Esophagus muscularis mucosa (tissue), 4 donors: Measurements from ENCODE around the gene GNG4. TPM values are rescaled to one million over a fixed set of nuclear protein-coding genes. Genes with fewer than 3 reads are reported as not detected.

Source experiments
- DNase-seq: peaks from one replicate; pipeline ENCODE4 v3.0.0-alpha.2; 2017; ENCODE audit errors: extremely low spot score
- H3K27ac ChIP-seq, 4 donors: fragments of 200-600 bp; sonication (generic); replicated peaks in 1 of 4; 1 replicate in 3 of 4; 2 replicates in 1 of 4; pipeline ENCODE4 v1.5.1; 2016 to 2019; ENCODE audit warnings: mild to moderate bottlenecking in 1 of 4
- H3K27me3 ChIP-seq, 4 donors: fragments of 200-600 bp; sonication (generic); one replicate each; pipeline versions ENCODE4 v1.5.1 to v1.6.0; 2016 to 2019
- H3K36me3 ChIP-seq, 4 donors: fragments of 200-600 bp; sonication (generic); one replicate each; pipeline ENCODE4 v1.5.1; 2016 to 2019
- H3K4me1 ChIP-seq, 4 donors: fragments of 200-600 bp; sonication (generic); one replicate each; pipeline ENCODE4 v1.5.1; 2016 to 2019
- H3K4me3 ChIP-seq, 4 donors: fragments of 200-600 bp; sonication (generic); 1 replicate in 2 of 4; 2 replicates in 2 of 4; pipeline ENCODE4 v1.5.1; 2016 to 2019; ENCODE audit warnings: mild to moderate bottlenecking in 4 of 4, moderate library complexity in 1 of 4
- H3K9me3 ChIP-seq, 4 donors: fragments of 200-600 bp; sonication (generic); 1 replicate in 3 of 4; 2 replicates in 1 of 4; pipeline ENCODE4 v1.5.1; 2016 to 2019
- EP300 ChIP-seq: sonication (generic); formaldehyde crosslinking; IDR thresholded peaks from one replicate; pipeline ENCODE4 v1.6.1; 2017; ENCODE audit warnings: antibody characterized with exemption
- POLR2A ChIP-seq: fragments of 450-650 bp; IDR thresholded peaks from one replicate; pipeline ENCODE4 v1.6.1; 2017; ENCODE audit warnings: antibody characterized with exemption, moderate library complexity, mild to moderate bottlenecking, low read depth
- POLR2AphosphoS5 ChIP-seq, 2 donors: sonication (generic); formaldehyde crosslinking; IDR thresholded peaks; one replicate each; pipeline ENCODE4 v1.6.1; 2017; ENCODE audit warnings: antibody characterized with exemption in 2 of 2
- WGBS: methylation state at CpG from one replicate; pipeline ENCODE4 v1.1.5; 2018; 5-methylcytosine and 5-hydroxymethylcytosine counted together
- intact Hi-C: fragments of 100-400 bp; cut with DNase I; formaldehyde crosslinking; loops from one replicate; pipeline ENCODE4 v1.15.1; 2023
- total RNA-seq, 4 donors: library from RNA; depleted of rRNA; stranded (reverse); fragments of >200 nt; gene quantifications; one replicate each; pipeline versions ENCODE4 v1.1.0 to v1.2.1, GENCODE V29; 2016
- TF ChIP-seq, protein P1 (sequence below), 3 experiments: fragments of 200-600 bp in 2 of 3; fragments of 450-650 bp in 1 of 3; sonication (generic) in 2 of 3; IDR thresholded peaks; one replicate each; pipeline ENCODE4 v1.5.1; 2017 to 2019; ENCODE audit warnings: antibody characterized with exemption in 3 of 3, mild to moderate bottlenecking in 2 of 3, moderate library complexity in 1 of 3

The GNG4 gene
- total RNA-seq, 4 donors from 2014 or later = 0.42 to 1.5 (median 0.76) TPM

DNA sequence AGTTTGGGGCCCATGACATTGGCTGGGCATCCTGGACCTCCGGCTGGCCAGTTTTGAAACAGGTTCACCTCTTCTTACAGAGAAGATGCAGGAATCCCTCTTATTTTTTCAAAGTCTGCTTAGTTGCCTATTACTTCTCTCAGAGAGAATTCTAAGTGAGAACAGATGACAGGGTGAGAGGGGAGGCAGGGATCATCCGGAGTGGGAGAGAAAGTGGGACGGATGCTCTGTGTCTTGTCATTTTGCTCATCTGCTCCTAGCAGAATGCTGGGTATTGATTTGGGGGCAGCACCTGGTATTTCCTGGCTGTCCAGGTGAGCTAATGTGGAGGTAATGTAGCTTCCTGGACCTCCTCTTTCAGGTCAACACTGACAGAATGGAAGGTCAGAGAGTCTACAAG is 32.4 kb downstream of the GNG4 start:
- 93% methylated on average over 3 of the region's 3 CpGs for WGBS
- DNase-seq = no peak
- Histone ChIP-seq H3K27ac (no peak overlapping the region), H3K36me3 (no peaks in the 10 kb centered on the region), H3K27me3 (no peaks in the 10 kb centered on the region), H3K4me1 (no peaks in the 10 kb centered on the region), H3K4me3 (no peak overlapping the region), H3K9me3 (no peaks in the 10 kb centered on the region)
- intact Hi-C loops = no loop called here
- TF ChIP-seq, protein P1, sequence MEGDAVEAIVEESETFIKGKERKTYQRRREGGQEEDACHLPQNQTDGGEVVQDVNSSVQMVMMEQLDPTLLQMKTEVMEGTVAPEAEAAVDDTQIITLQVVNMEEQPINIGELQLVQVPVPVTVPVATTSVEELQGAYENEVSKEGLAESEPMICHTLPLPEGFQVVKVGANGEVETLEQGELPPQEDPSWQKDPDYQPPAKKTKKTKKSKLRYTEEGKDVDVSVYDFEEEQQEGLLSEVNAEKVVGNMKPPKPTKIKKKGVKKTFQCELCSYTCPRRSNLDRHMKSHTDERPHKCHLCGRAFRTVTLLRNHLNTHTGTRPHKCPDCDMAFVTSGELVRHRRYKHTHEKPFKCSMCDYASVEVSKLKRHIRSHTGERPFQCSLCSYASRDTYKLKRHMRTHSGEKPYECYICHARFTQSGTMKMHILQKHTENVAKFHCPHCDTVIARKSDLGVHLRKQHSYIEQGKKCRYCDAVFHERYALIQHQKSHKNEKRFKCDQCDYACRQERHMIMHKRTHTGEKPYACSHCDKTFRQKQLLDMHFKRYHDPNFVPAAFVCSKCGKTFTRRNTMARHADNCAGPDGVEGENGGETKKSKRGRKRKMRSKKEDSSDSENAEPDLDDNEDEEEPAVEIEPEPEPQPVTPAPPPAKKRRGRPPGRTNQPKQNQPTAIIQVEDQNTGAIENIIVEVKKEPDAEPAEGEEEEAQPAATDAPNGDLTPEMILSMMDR (IDR thresholded peaks at IDR 0.05) = no peak
- no peak for TF ChIP-seq POLR2AphosphoS5 (IDR thresholded peaks at IDR 0.05)
- no peak for TF ChIP-seq POLR2A
- no peak for TF ChIP-seq EP300

DNA sequence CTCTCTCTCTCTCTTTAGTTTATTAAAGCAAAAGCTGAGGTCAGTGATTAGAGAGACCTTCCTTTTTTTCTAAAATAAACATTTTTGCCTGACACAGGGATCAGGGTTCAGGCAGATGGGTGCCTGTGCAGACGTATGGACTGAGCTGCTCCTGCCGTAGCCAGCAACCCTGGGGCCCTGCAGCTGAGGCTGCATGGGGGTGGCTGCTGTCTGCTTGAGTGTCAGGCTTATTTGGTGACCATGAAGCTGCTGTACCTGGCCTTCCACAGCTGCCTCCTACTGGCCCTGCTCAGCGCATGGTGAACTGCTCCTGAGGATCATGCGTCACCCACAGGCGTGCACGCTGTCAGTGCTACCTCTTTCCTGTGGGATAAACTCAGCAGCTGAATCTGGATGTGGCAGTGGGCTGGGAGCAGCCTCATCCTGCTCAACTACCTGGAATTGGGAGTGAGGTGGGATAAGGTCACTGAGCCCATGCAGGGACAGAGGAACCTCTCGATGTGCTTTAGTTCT is 35.1 kb downstream of the GNG4 start:
- H3K36me3 ChIP-seq = no peaks in the 10 kb centered on the region
- intact Hi-C loops = no loop called here
- H3K4me1 ChIP-seq = no peaks in the 10 kb centered on the region
- no peak for DNase-seq
- H3K4me3 ChIP-seq = no peak overlapping the region
- TF ChIP-seq, protein P1 (IDR thresholded peaks at IDR 0.05) = no peak
- no peak for TF ChIP-seq POLR2A
- no peak for TF ChIP-seq POLR2AphosphoS5 (IDR thresholded peaks at IDR 0.05)
- no peak for TF ChIP-seq EP300
- no peaks in the 10 kb centered on the region for H3K27me3 ChIP-seq
- H3K9me3 ChIP-seq = no peaks in the 10 kb centered on the region
- 68% methylated on average over 6 of the region's 7 CpGs for WGBS
- no peak overlapping the region for H3K27ac ChIP-seq

DNA sequence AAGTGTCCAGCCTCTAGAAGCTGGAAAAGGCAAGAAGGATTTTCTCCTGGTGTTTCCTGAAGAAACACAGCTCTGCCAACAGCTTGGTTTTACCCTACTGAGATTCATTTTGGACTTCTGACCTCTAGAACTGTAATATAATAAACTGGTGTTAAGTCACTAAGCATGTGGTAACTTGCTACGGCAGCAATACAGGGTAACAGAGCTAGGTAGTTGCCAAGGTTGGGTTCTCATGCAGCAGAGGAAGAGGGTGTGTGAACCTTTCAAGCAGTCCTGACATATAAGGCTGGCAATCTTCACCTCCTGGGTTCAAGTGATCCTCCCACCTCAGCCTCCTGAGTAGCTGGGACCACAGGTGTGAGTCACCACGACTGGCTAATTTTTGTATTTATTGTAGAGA is 36.0 kb downstream of the GNG4 start:
- H3K36me3 ChIP-seq = no peaks in the 10 kb centered on the region
- H3K9me3 ChIP-seq = no peaks in the 10 kb centered on the region
- H3K4me3 ChIP-seq = no peak overlapping the region
- WGBS = 83% methylated on average over 2 of the region's 2 CpGs
- H3K27ac ChIP-seq = no peak overlapping the region
- DNase-seq = no peak
- no peaks in the 10 kb centered on the region for H3K27me3 ChIP-seq
- intact Hi-C loops = no loop called here
- TF ChIP-seq, protein P1 (IDR thresholded peaks at IDR 0.05) = no peak
- TF ChIP-seq EP300 = no peak
- no peak for TF ChIP-seq POLR2A
- TF ChIP-seq POLR2AphosphoS5 (IDR thresholded peaks at IDR 0.05) = no peak
- no peaks in the 10 kb centered on the region for H3K4me1 ChIP-seq

DNA sequence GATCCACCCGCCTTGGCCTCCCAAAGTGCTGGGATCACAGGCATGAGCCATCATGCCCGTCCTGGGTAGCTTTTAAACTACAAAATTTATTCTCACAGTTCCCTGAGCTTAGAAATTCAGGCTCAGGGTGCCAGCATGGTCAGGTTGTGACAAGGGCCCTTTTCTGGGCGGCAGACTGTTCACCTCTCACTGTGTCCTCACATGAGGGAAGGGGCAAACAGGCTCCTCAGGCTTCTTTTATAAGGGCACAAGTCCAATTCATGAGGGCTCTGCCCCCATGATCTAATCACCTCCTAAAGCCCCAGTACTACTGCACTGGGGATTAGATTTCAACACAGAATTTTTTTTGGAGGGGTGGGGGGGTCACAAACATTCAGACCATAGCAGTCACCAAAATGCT is 36.8 kb downstream of the GNG4 start:
- no peak overlapping the region for H3K27ac ChIP-seq
- no peaks in the 10 kb centered on the region for H3K9me3 ChIP-seq
- no peak overlapping the region for H3K4me3 ChIP-seq
- no peaks in the 10 kb centered on the region for H3K4me1 ChIP-seq
- intact Hi-C loops = no loop called here
- H3K27me3 ChIP-seq = no peaks in the 10 kb centered on the region
- WGBS = 97% methylated on average over 3 of the region's 3 CpGs
- H3K36me3 ChIP-seq = no peaks in the 10 kb centered on the region
- TF ChIP-seq POLR2A (no peak), POLR2AphosphoS5 (IDR thresholded peaks at IDR 0.05) (no peak), EP300 (no peak)
- TF ChIP-seq, protein P1 (IDR thresholded peaks at IDR 0.05) = no peak
- no peak for DNase-seq

DNA sequence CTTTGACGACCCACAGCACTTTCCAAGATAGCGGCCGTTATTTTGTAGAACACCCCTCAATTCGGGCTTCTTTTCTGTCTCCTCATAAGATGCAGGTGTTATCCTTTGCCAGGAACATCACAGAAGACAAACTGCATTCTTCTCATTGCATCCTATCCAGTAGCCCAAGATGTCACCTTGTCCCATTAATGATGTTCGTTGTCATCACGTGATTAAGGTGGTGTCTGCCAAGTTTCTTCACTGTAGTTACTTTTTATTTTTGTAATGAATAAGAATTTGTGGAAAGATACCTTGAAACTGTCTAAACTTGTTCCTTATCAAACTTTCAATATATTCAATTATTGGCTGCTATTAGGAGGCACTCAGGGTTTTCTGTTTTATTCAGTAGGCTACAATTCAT is 39.4 kb downstream of the GNG4 start:
- TF ChIP-seq EP300 = no peak
- TF ChIP-seq, protein P1 (IDR thresholded peaks at IDR 0.05) = no peak
- TF ChIP-seq POLR2A = no peak
- TF ChIP-seq POLR2AphosphoS5 (IDR thresholded peaks at IDR 0.05) = no peak
- H3K4me1 ChIP-seq = no peaks in the 10 kb centered on the region
- WGBS = 85% methylated on average over 6 of the region's 6 CpGs
- intact Hi-C loops = no loop called here
- DNase-seq = no peak
- H3K4me3 ChIP-seq = no peak overlapping the region
- H3K36me3 ChIP-seq = no peaks in the 10 kb centered on the region
- H3K9me3 ChIP-seq = no peaks in the 10 kb centered on the region
- H3K27me3 ChIP-seq = no peaks in the 10 kb centered on the region
- H3K27ac ChIP-seq = no peak overlapping the region
